Activated T-cell treated with anti-CD3 and anti-CD28 coated beads, Interleukin-2, amount 50 U/mL, for 48 hours (primary cell): ENCODE results near the gene MCRIP2.

Source experiments
- DNase-seq, 2 experiments: peaks; one replicate each; pipeline ENCODE4 v3.0.0-alpha.2; 2020

The MCRIP2 gene

DNA sequence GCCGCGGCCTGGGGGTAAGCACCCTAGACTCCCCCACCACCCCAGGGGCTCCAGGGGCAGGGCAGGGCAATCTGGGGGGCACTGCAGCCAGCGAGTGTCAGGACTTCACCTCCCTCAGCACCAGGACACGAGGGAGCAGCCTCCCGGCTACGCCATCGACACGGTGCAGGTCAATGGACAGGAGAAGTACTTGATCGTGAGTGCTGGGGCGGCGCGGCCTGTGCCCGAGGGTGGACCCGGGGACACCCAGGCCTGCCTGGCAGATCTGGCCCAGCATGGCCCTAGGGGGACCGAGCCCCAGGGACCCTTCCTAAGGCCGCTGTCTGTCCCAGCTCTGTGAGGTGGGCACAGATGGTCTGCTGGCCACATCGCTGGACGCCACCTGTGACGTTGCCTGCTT, 30.7 kb downstream of the MCRIP2 start:
- DNase-seq, result no peak

DNA sequence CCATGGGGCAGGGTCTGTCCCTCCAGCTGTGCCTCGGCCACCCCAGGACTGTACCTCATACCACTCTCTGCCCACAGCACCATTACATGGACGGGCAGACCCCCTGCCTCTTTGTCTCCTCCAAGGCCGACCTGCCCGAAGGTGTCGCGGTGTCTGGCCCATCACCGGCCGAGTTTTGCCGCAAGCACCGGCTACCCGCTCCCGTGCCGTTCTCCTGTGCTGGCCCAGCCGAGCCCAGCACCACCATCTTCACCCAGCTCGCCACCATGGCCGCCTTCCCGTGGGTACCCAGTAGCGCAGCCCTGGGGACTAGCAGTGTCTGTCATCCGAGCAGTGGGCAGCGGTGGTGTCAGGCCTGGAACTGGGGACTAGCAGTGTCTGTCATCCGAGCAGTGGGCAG, 31.2 kb downstream of the MCRIP2 start:
- DNase-seq, result no peak

DNA sequence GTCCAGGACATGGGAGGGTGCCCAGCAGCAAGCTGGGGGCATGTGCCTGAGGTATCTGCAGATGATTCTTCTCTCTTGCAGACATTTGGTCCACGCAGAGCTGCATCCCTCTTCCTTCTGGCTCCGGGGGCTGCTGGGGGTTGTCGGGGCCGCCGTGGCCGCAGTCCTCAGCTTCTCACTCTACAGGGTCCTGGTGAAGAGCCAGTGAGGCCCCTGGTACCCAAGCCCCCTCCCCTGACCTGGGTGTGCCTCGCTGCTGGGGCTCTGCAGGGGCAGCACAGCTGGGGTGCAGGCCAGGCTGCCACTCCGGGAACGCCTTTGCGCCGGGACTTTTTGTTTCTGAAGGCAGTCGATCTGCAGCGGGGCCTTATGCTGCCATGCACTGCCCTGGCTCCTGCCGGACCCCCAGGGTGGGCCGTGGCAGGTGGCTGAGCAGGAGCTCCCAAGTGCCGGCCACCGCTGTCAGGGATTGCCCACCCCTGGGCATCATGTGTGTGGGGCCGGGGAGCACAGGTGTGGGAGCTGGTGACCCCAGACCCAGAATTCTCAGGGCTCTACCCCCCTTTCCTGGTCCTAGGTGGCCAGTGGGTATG, 31.9 kb downstream of the MCRIP2 start:
- no peak for DNase-seq

DNA sequence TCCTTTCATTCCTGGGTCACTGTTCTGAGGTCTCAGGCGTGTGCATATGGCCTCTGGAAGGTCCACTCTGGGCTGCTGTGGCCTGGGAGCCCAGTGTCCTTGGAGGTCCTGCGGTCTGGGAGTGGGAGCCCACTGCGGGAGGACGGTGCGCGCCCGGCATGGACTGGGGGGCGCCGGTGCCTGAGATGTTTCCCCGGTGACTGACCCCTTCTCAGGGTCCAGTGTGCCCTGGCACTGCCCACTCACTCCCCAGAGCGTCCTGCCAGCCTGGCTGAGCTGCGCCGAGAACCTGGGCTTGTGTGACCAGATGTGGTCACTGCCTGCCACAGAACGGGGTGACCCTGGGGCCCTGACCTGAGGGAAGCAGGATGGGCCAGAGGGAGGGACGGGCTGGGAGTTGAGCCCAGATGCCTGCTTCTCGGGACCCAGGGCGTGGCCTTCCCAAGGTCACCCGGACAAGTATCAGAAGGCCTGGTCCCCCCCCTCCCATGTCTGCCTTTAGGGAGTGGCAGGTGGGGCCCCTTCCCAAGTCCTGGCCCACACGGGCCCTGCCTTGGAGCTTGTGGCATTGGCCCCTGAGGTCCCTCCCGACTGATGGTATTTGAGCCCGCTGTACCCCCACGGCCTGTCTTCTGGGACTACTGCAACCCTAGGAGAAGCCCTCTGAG, 32.7 kb downstream of the MCRIP2 start:
- no peak for DNase-seq

DNA sequence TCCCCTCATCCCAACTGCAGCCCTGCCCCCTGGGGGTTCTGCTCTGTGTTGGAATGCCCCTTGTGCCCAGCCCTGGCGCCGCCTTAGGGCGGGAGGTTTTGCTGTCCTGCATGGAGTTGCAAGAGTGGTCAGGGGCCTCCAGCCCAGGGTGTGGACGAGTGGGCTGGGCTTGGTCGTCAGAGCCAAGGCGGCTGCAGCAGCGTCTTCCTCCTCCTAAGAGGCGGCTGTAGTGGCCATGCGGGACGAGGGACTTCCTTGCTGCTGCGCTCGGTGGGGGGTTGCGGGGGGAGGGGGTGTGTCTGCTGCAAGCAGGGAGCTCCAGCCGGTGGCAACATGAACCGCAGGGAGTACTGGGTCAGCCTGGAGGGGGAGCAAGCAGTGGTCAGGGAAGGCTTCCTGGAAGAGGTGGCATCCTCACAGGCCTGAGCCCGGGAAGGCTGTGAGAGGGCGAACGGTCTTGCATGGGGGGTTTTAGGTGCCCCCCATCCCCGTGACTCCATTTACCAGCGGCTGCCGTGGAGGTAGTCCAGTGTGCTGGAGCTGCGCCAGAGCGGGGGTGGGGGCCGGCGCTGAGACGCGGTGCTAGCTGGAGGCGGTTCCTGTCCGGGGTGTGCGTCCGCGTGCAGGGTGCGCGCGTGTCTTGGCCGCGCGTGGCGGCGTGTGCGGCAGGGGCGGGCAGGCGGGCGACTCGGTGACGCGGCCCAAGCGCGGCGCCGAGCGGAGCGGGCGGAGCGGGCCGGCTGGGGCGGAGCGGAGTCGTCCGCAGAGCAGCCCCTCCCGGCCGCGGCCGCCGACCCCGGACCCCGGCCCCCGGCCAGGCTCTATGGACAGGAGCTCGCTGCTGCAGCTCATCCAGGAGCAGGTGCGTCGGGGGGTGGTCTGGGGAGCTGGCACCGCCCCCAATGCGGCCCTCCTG, 33.6 kb downstream of the MCRIP2 start, which contains the start of gene RHBDL1:
Gene RHBDL1, plus strand, starts transcription at position 704 of the 916 bp plus-strand sequence. Its CDS starts 120 bp downstream, at position 824.
- DNase-seq, result no peak

DNA sequence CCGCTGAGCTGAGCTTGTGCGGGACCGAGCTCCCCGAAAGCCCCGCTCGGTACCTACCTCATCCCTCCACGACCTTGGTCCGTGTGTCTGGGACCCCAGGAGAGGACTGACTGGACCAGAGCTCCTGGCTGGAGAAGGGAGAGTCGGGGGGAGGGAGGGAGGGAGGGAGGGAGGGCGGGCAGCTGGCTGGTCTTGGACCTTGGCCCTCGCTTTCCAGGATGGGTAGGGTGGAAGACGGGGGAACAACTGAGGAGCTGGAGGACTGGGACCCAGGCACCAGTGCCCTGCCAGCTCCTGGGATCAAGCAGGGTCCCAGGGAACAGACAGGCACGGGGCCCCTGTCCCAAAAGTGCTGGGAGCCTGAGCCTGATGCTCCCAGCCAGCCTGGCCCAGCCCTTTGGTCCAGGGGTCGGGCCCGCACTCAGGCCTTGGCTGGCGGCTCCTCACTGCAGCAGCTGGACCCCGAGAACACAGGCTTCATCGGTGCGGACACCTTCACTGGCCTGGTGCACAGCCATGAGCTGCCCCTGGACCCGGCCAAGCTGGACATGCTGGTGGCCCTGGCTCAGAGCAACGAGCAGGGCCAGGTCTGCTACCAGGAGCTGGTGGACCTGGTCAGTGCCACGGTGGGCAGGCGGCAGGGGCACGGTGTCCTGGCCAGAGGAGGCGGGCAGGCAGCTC, 34.4 kb downstream of the MCRIP2 start:
- DNase-seq, result no peak

DNA sequence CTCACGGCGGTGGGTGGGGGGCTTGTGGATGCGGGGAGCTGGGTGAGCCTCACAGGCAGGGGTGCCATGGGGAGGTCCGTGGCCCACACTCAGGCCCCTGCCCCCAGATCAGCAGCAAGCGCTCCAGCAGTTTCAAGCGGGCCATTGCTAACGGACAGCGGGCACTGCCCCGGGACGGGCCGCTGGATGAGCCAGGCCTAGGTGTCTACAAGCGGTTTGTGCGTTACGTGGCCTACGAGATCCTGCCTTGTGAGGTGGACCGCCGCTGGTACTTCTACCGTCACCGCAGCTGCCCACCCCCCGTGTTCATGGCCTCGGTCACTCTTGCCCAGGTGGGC, 34.9 kb downstream of the MCRIP2 start:
- no peak for DNase-seq

DNA sequence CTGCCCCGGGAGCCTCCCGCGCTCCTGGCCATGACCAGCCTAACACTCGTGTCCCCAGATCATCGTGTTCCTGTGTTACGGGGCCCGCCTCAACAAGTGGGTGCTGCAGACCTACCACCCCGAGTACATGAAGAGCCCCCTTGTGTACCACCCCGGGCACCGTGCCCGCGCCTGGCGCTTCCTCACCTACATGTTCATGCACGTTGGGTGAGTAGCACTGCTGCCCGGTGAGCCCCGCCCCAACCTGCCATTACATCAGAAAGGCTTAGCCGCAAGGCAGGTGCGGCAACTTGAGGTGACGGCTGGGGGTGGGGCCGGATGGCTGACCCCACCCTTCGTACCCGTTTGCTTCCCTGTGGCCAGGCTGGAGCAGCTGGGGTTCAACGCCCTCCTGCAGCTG, 35.3 kb downstream of the MCRIP2 start:
- DNase-seq, result no peak

DNA sequence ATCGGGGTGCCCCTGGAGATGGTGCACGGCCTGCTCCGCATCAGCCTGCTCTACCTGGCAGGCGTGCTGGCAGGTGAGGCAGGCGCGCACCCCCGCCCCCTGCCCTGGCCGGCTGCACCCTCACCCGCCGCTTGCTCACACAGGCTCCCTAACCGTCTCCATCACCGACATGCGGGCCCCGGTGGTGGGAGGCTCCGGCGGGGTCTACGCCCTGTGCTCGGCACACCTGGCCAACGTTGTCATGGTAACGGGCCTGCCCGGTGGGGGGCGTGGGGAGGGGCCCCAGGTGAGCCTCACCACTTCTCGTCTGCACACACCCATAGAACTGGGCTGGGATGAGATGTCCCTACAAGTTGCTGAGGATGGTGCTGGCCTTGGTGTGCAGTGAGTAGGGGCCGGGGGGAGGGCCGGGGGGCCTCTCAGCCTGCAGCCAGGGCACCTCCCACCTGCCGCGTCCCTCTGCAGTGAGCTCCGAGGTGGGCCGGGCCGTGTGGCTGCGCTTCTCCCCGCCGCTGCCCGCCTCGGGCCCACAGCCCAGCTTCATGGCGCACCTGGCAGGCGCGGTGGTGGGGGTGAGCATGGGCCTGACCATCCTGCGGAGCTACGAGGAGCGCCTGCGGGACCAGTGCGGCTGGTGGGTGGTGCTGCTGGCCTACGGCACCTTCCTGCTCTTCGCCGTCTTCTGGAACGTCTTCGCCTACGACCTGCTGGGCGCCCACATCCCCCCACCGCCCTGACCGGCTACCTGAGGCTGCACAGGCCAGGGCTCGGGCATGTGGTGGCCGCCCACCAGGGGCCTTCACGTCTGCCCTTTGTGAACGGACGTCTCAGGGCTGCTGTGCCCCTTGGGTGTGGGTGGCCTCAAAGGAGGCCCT, 35.9 kb downstream of the MCRIP2 start:
- no peak for DNase-seq

DNA sequence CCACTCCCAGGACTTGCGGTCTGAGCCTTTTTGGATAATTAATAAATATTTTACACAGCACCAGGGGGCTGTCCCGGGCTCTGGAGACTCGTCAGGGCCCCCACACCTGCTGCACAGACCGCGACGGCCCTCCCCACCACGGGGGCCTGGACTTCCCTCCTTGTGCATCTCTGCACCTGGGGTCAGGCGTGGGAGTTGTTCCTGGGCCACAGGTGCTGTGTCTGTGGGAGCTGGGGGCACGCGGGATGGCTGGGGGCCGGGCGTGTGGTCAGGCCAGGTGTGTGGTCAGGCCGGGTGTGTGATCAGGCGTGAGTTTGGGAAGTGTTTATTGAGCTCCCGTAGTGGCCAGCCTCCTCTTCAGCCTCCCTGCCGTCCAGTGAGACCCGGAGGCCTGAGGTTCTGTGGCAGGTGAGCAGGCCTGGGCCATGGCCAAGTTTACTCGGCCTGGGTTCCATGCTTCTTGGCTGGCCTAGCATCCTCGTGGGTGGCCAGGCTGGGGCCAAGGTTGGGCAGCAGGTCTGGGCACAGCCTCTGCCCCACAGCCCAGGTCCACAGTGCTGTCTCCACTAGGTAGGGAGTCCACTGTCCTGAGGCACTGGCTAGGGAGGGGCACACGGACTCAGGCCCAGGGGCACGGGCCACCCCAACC, 36.7 kb downstream of the MCRIP2 start:
- DNase-seq, result no peak

DNA sequence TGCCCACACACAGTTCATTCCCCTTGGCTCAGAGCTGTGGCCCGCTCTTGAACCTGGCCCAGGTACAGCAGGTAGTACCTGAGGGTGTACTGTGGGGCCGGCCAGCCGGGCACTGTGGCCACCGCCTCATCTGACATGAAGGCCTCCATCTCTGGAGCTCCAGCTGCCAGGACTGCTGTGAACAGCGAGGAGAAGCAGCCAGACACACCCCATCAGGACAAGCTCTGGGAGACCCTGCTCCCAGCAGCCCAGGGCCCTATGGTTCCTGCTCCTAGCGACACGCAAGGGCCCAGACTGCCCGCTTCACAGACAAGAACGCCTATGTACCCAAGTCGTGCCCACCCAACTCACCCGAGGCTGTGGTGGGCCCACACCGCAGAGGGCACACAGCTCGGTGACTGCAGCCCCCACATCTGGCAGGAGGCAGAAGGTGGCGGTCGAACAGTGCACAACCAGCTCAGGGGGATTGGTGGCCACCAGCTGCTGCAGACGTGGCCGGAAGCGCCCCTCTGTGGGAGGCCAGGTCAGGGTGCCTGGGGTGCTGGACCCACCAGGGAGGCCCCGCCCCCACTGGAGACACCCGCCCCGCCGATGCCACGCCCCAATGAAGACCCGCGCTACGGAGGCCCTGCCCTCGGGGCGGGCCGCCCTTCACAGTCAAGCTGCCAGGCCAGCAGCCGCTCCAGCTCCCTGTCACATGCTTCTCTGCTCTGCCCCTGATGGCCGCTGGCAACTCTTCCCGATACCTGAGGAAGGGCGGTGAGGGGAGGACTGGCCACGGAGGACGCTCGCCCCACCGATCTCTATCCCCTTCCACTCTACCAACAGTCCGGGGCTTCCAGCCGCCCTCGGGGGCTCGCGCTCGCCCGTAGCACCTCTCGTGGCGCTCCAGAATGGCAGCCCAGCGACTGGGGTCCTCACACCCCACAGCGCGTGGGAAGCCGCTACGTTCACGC, 37.5 kb downstream of the MCRIP2 start:
- peak in 1 of 2 experiments; percentile 77 for DNase-seq

DNA sequence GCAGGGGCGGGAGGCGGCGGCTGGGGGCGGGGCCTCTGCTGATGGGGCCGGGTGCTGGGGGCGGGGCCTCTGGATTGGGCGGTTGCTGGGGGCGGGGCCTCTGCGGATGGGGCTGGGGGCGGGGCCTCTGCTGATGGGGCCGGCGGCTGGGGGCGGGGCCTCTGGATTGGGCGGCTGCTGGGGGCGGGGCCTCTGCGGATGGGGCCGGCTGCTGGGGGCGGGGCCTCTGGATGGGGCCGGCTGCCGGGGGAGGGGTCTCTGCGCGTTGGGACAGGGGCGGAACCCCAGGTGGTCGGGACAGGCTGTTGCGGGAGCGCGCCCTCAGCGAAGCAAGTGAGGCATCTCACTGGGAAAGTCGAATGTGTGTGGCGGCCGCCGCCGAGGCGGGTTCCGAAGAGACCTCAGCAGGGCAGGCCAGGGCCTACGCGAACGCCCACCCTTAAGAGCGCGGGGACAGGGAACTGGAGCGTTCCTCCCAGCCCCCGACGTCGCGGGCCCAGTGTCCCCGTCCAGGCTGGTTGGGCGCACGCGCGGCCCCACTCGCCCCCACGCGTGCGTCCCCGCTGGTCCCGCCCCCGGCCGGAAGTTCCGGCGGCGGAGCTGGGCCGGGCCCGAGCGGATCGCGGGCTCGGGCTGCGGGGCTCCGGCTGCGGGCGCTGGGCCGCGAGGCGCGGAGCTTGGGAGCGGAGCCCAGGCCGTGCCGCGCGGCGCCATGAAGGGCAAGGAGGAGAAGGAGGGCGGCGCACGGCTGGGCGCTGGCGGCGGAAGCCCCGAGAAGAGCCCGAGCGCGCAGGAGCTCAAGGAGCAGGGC, 38.4 kb downstream of the MCRIP2 start, which contains the start of gene STUB1:
Gene STUB1, plus strand, starts transcription at position 597 of the 811 bp plus-strand sequence. Its CDS starts 116 bp downstream, at position 713.
- peak; percentile 89 to 93 for DNase-seq

DNA sequence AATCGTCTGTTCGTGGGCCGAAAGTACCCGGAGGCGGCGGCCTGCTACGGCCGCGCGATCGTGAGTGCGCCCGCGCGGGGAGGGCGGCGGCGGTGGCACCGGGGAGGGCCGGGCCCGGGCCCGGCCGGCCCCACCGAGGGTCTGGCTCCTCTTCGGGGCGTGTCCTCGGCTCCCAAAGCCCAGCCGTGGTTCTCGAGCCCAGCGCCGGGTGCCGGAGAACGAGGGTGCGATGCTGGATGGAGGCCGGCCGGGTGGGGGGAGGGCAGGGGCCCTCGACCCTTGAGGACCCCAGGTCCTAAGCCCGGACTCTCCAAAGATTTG, 39.0 kb downstream of the MCRIP2 start:
- DNase-seq, result no peak

DNA sequence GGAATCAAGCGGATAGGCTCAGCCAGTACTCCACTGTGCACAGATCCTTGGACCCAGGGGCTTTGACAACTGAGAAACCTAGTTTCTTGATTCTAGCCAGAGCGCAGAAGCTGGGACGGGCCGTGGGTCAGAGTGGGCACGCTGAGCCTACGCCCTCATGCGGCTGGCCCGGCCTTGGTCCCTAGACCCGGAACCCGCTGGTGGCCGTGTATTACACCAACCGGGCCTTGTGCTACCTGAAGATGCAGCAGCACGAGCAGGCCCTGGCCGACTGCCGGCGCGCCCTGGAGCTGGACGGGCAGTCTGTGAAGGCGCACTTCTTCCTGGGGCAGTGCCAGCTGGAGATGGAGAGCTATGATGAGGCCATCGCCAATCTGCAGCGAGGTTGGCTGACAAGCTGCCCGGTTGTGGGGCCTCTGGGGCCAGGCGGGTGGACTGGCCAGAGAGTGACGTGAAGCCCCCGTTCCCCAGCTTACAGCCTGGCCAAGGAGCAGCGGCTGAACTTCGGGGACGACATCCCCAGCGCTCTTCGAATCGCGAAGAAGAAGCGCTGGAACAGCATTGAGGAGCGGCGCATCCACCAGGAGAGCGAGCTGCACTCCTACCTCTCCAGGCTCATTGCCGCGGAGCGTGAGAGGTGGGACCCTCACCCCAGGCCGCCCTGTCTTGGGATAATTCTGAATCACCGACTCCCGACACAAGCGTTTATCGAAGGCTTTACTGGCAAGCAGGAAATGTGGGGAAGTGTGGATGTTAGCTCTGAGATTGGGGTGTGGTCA, 39.5 kb downstream of the MCRIP2 start:
- DNase-seq, result peak in 1 of 2 experiments; percentile 51

DNA sequence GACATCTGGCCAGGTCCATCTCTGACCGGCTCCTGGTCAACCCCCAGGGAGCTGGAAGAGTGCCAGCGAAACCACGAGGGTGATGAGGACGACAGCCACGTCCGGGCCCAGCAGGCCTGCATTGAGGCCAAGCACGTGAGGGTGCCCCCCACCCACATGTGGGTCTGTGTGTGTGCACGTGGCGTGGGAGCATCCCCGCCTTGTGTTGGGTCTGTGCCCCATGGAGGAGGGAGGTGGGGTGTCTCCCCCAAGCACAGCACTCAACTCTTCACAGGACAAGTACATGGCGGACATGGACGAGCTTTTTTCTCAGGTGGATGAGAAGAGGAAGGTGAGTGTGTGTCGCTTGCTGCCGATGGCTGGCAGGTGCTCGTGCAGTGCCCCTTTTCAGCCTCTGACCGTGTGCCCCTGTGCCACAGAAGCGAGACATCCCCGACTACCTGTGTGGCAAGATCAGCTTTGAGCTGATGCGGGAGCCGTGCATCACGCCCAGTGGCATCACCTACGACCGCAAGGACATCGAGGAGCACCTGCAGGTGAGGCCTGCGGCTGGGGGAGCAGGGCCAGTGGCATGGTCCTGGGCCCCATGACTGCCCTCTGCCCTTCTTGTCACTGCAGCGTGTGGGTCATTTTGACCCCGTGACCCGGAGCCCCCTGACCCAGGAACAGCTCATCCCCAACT, 40.3 kb downstream of the MCRIP2 start:
- no peak for DNase-seq

DNA sequence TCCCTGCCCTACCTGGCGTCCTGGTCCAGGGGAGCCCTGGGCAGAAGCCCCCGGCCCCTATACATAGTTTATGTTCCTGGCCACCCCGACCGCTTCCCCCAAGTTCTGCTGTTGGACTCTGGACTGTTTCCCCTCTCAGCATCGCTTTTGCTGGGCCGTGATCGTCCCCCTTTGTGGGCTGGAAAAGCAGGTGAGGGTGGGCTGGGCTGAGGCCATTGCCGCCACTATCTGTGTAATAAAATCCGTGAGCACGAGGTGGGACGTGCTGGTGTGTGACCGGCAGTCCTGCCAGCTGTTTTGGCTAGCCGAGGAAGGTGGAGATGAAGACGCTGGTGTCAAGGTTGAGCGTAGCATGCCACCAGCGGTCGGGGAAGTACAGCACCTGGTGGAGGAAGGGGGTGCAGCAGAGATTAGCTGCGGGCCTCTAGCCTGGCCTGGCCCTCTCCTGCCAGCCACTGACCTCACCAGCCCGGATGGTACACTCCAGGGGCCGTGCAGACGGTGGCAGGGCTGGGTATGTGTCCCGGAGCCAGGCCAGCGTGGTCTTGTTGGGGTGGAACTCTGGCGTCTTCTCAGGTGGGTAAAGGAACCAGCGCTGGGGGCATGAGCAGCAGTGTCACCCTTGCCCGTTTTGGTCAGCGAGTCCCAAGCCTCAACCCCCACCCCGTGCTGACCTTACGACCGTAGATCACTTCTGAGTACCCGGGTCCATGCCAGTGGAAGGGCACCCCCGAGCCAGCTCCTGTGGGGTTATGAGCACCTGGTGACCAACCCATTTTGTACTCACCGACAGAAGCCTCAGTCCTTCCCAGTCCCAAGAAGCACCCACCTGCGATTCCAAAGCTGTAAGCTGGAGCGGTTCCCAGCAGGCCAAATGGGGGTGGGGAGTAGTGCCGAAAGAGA, 41.1 kb downstream of the MCRIP2 start:
- no peak for DNase-seq
